Colonic mucosa (tissue), 4 donors: ENCODE data around the gene F5. TPM values are rescaled to one million over a fixed set of nuclear protein-coding genes. Genes with fewer than 3 reads are reported as not detected.
A peak's percentile ranks its signal among the peaks of the same experiment; 100 is the strongest.

Experiments used
- DNase-seq: peaks from one replicate; pipeline ENCODE4 v3.0.0-alpha.2; 2020
- H3K27ac ChIP-seq: fragments of 200-600 bp; one replicate; pipeline ENCODE4 v1.8.0; 2021
- H3K27me3 ChIP-seq: fragments of 200-600 bp; one replicate; pipeline ENCODE4 v1.8.0; 2021
- H3K36me3 ChIP-seq: fragments of 200-600 bp; one replicate; pipeline ENCODE4 v1.8.0; 2021
- H3K4me1 ChIP-seq: fragments of 200-600 bp; one replicate; pipeline ENCODE4 v1.8.0; 2021; ENCODE audit warnings: mild to moderate bottlenecking
- H3K4me3 ChIP-seq: fragments of 200-600 bp; one replicate; pipeline ENCODE4 v1.8.0; 2021
- H3K9ac ChIP-seq, 2 donors: one replicate each; pipeline ENCODE4 v1.7.0; 2013; ENCODE audit warnings: control low read depth in 2 of 2, low read depth in 2 of 2, low read length in 2 of 2
- H3K9me3 ChIP-seq: fragments of 200-600 bp; one replicate; pipeline ENCODE4 v1.8.0; 2021
- intact Hi-C: fragments of 100-400 bp; cut with DNase I; formaldehyde crosslinking; loops from one replicate; pipeline ENCODE4 v1.14.1; 2022
- total RNA-seq, 2 donors: library from RNA; stranded (reverse); fragmentation: NEBNext Ultra II Directional in 1 of 2; extraction: Animal tissue kit (Norgen Biotek cat#: 25700) in 1 of 2; gene quantifications; one replicate each; pipeline ENCODE4 v1.2.1, GENCODE V29; 2021
- TF ChIP-seq, protein P1 (sequence below): fragments of 200-600 bp; IDR thresholded peaks from one replicate; pipeline ENCODE4 v1.8.0; 2022; ENCODE audit warnings: antibody characterized with exemption, mild to moderate bottlenecking
- donor health status: healthy.
- donor health status: DM: no; HTN: no; CAD: no.
- donor health status: DM: no; HTN: no; CAD: no.

The F5 gene
- total RNA-seq, 2 donors from 2014 or later: 0.24 to 0.54 TPM

DNA sequence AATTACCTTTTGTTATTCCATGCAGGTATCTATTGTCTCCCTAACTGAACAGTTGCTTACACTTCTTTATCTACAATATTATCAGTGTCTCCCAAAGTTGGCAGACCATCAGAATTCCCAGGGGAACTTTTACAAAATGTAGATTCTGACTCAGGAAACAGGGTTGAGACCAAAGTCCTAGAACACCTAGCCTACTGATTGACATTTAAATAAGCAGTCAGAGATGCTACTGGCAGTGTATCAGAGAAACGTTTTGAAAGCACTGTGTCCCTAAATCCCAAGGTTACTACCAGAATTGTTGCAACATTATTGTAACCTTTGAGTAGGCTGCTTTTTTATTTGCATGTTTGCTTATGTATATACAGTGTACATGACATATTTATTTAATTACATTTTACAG lies 1.8 kb upstream of the F5 start:
- DNase-seq: no peak
- no peak overlapping the region for H3K27ac ChIP-seq
- TF ChIP-seq, protein P1, sequence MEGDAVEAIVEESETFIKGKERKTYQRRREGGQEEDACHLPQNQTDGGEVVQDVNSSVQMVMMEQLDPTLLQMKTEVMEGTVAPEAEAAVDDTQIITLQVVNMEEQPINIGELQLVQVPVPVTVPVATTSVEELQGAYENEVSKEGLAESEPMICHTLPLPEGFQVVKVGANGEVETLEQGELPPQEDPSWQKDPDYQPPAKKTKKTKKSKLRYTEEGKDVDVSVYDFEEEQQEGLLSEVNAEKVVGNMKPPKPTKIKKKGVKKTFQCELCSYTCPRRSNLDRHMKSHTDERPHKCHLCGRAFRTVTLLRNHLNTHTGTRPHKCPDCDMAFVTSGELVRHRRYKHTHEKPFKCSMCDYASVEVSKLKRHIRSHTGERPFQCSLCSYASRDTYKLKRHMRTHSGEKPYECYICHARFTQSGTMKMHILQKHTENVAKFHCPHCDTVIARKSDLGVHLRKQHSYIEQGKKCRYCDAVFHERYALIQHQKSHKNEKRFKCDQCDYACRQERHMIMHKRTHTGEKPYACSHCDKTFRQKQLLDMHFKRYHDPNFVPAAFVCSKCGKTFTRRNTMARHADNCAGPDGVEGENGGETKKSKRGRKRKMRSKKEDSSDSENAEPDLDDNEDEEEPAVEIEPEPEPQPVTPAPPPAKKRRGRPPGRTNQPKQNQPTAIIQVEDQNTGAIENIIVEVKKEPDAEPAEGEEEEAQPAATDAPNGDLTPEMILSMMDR: no peak
- no peaks in the 10 kb centered on the region for H3K36me3 ChIP-seq
- H3K27me3 ChIP-seq: no peaks in the 10 kb centered on the region
- intact Hi-C loops: no loop called here
- H3K9me3 ChIP-seq: no peaks in the 10 kb centered on the region
- no peak overlapping the region for H3K4me3 ChIP-seq
- no peaks in the 10 kb centered on the region for H3K4me1 ChIP-seq
- no peak overlapping the region for H3K9ac ChIP-seq

DNA sequence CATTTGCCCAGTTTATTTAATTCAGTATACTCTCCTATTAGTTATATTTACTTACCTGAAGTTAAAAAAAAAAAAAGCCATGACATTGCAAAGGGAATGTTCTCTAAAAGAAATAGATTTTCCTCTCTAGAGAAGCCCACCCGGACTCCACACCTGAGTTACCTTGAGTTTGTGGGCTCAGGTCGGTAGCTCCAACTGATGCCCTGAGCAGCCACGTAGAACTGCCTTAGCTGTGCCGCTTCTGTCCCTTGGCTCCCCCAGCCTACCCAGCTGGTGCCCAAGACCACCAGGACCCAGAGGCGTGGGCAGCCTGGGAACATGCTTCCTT lies 250 bp downstream of the F5 start:
- intact Hi-C loops: no loop called here
- no peak overlapping the region for H3K27ac ChIP-seq
- TF ChIP-seq, protein P1: no peak

DNA sequence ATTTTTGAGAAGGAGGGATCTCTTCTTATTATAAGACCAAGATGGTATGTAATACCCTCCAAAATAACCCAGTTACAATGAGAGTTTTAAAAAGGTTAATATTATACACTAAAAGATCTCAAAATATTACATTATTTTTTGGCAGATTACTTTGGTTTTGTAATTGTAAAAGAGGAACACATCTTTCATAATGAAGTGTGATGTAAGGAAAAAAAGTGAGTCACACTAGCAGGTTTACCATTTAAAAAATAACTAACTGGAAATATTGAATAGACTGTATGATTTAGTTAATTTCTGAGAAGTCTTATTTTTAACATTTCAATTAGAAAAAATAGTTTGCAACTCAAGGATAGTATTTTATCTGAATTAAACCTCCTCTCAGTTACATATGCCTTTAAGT lies 1.1 kb downstream of the F5 start:
- Histone ChIP-seq H3K27ac (no peak overlapping the region), H3K36me3 (no peaks in the 10 kb centered on the region), H3K27me3 (no peaks in the 10 kb centered on the region), H3K4me3 (no peak overlapping the region), H3K9ac (no peak overlapping the region), H3K4me1 (no peaks in the 10 kb centered on the region), H3K9me3 (no peaks in the 10 kb centered on the region)
- intact Hi-C loops: no loop called here
- TF ChIP-seq, protein P1: no peak
- no peak for DNase-seq

More for the DNA sequence above, 250 bp downstream of the F5 start:
- no peak overlapping the region for H3K4me3 ChIP-seq
- no peak for DNase-seq
- no peaks in the 10 kb centered on the region for H3K9me3 ChIP-seq
- no peaks in the 10 kb centered on the region for H3K27me3 ChIP-seq
- H3K36me3 ChIP-seq: no peaks in the 10 kb centered on the region
- peak overlapping the region; percentile 8 to 35 for H3K9ac ChIP-seq
- no peaks in the 10 kb centered on the region for H3K4me1 ChIP-seq

DNA sequence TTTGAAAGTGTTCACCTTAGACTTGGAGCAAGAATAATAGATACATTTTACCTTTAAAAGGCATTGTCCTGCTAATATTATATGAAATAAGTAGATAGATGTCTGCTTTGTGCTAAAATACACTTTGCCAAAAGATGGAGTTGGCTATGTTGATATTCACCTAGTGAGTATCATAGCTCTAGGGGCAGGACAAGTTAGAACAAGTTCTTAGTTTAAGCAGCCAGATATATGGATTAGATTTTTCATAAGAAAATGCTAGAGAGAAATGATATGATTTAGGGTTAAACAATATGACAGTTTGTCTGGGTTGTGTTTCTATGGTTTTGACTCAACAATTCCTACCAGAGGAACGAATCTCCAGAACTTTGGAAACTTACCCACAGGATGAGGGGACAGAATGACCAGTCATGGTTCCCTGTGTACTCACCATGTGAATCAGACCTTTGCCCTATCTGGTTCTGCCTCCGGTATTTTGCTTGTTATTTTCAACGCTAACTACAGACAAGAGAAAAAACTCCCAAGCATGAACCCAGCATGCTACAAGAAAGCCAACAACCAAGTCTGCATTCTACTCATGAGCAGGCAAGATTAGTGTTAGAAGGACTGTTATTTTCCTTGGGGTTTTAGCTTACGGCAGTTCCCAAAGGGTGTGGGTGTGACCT lies 1.7 kb downstream of the F5 start:
- TF ChIP-seq, protein P1: no peak
- intact Hi-C loops: no loop called here

DNA sequence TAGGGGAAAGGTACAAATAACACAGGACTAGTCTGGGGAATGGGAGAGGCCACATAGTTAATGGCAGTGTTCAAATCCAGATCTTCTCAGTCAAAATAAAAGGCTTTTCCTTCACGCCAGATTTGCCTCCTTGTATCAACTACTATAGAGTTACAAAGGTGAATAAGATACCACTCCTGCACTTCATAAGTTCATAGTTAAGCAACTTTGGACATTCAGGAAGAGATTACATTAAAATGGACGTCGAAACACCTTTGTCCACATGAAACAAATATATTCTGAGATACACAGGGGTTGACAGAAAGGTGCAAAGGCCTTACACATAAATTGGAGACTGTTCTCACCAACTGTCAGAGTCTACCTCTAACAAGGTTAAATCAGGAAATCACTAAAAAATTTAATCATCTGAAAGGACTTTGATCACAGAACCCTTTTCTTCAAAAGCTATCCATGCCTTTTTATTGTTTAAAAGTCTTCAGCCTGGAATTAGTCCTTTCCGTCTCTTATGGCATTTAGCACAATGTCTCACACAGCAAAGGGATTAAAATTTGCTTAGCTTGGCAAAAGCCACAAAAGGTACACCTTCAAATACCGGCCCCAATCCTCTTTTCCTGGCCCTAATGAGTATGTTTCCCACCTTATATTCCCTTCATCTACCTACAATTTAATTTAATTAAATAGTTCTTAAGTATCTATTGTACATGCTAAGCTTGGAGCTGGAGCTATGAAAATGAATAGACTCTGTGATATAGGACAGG lies 8.1 kb downstream of the F5 start:
- TF ChIP-seq, protein P1: no peak
- Histone ChIP-seq H3K4me3 (no peak overlapping the region), H3K9me3 (no peaks in the 10 kb centered on the region), H3K27me3 (no peaks in the 10 kb centered on the region), H3K27ac (no peak overlapping the region), H3K4me1 (no peaks in the 10 kb centered on the region), H3K9ac (no peak overlapping the region), H3K36me3 (no peaks in the 10 kb centered on the region)
- DNase-seq: no peak
- intact Hi-C loops: no loop called here

More for the DNA sequence above, 1.7 kb downstream of the F5 start:
- Histone ChIP-seq H3K4me1 (no peaks in the 10 kb centered on the region), H3K4me3 (no peak overlapping the region), H3K27me3 (no peaks in the 10 kb centered on the region), H3K9ac (no peak overlapping the region), H3K9me3 (no peaks in the 10 kb centered on the region), H3K27ac (no peak overlapping the region), H3K36me3 (no peaks in the 10 kb centered on the region)
- DNase-seq: no peak
